Effector memory CD8-positive, alpha-beta T cell (primary cell): ENCODE results near the gene CIAO3.

ENCODE experiments used
- ATAC-seq: fragments of 150-1000 bp; cut with Tn5 transposase; replicated peaks from 2 replicates; pipeline ENCODE4 v1.10.0; 2021; ENCODE audit warnings: mild to moderate bottlenecking, moderate library complexity
- DNase-seq, 3 experiments: peaks; one replicate each; pipeline ENCODE4 v3.0.0; 2021
- H3K27ac Mint-ChIP-seq, 2 donors: one replicate each; pipeline ENCODE4 v1.8.0; 2022; ENCODE audit warnings: mild to moderate bottlenecking in 2 of 2, mixed read lengths in 2 of 2, moderate library complexity in 2 of 2
- H3K27me3 Mint-ChIP-seq, 2 donors: one replicate each; pipeline ENCODE4 v1.8.0; 2022; ENCODE audit warnings: mixed read lengths in 2 of 2
- H3K36me3 Mint-ChIP-seq: one replicate; pipeline ENCODE4 v1.8.0; 2022; ENCODE audit warnings: mild to moderate bottlenecking, moderate library complexity, mixed read lengths; ENCODE audit not compliant: insufficient read depth
- H3K4me1 Mint-ChIP-seq, 2 donors: one replicate each; pipeline ENCODE4 v1.8.0; 2022; ENCODE audit warnings: low read depth in 2 of 2, mixed read lengths in 2 of 2
- H3K4me3 Mint-ChIP-seq, 2 donors: one replicate each; pipeline ENCODE4 v1.8.0; 2022; ENCODE audit warnings: mild to moderate bottlenecking in 2 of 2, mixed read lengths in 2 of 2, moderate library complexity in 2 of 2
- H3K9me3 Mint-ChIP-seq, 2 donors: one replicate each; pipeline ENCODE4 v1.8.0; 2022; ENCODE audit warnings: mixed read lengths in 2 of 2

The CIAO3 gene

DNA sequence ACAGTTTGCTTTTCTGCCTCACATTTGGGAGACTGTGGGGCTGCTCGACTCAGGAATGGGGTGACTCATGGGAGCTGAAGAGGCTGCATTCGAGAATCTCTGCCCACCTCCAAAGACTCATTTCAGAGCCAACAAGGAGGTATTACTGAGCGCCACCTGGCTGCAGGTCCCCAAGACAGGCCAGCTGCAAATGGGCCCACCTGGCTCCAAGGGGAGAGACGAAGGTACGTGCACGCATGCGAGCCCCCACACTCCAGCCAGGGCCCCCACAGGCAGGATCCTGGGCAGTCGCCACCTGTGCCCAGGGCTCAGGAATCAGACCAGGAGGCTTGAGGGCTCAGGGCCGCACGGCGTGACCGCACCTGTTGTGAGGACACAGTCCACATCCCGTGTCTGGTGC lies 7.9 kb downstream of the CIAO3 start:
- no peak for DNase-seq
- Mint-ChIP-seq H3K4me3 (no peak overlapping the region), H3K27me3 (no peaks in the 10 kb centered on the region), H3K4me1 (peaks cover 0 to 1% of the 10 kb centered on the region in 2 donors), H3K27ac (no peak overlapping the region), H3K36me3 (peaks cover 44% of the 10 kb centered on the region), H3K9me3 (no peaks in the 10 kb centered on the region)
- ATAC-seq = no peak

DNA sequence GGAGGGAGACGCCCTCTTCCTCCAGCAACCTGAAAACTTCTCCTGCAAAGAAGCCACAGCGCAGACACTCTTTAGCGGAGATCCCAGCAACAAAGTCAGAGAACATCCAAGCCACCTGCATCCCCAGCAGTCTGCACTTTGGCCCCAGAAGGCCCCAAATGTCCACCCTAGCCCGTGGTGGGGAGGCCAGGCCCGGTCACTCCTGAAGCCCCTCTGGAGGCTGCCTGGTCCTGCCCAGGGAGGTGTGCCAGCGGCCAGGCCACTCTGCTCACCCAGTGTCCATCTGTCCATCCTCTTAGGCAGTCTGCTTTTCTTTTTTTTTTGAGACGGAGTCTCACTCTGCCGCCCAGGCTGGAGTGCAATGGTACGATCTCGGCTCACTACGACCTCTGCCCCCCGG lies 8.5 kb downstream of the CIAO3 start:
- Mint-ChIP-seq H3K27me3 (no peaks in the 10 kb centered on the region), H3K27ac (peak overlapping the region in 1 of 2 donors; percentile 32), H3K4me3 (no peak overlapping the region), H3K9me3 (no peaks in the 10 kb centered on the region), H3K4me1 (peaks cover 0 to 1% of the 10 kb centered on the region in 2 donors), H3K36me3 (peaks cover 41% of the 10 kb centered on the region)
- DNase-seq (no peak), ATAC-seq (no peak)

DNA sequence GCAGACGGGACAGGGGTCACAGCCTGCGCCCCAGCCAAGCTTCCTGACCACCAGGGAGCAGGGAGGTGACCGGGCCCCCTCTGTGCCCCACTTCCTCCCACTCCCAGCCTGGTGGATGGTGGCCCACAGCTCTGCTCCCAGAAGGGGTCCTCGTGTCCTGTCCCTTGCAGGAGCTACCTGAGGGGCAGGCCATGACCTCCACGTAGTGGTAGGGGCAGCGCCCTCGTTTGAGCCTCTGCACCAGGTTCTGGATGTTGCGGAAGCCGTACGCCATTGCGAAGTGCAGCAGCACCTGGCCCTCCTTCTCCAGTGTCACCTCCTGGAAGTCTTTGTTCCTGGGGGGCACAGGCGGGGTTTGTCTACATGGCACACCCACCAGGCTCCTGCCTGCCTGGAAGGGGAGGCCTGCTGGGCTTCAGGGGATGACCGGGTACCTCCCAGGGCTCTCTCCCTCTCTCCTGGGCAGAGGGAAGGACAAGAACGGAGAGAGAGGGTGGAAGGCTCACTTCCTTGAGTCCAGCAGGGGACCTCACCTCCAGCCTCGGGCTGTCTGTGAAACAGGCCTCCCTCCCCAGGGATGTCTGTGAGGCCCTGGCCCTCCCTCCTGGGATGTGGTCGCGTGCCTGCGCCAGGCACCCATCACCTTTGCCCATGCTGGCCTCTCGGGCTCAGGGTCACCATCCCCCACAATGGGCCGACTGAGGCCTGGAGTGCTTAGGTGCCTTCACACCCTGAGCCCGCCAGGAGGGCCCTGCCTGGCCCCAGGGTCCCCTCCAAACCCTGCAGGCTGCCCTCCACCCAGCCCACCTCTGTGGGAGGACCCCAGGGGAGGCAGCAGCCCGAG lies 9.9 kb downstream of the CIAO3 start:
- ATAC-seq (no peak), DNase-seq (no peak)
- H3K36me3 Mint-ChIP-seq = peaks cover 39% of the 10 kb centered on the region
- no peaks in the 10 kb centered on the region for H3K9me3 Mint-ChIP-seq
- no peak overlapping the region for H3K4me3 Mint-ChIP-seq
- peaks cover 0 to 1% of the 10 kb centered on the region in 2 donors for H3K4me1 Mint-ChIP-seq
- H3K27ac Mint-ChIP-seq = no peak overlapping the region
- no peaks in the 10 kb centered on the region for H3K27me3 Mint-ChIP-seq

DNA sequence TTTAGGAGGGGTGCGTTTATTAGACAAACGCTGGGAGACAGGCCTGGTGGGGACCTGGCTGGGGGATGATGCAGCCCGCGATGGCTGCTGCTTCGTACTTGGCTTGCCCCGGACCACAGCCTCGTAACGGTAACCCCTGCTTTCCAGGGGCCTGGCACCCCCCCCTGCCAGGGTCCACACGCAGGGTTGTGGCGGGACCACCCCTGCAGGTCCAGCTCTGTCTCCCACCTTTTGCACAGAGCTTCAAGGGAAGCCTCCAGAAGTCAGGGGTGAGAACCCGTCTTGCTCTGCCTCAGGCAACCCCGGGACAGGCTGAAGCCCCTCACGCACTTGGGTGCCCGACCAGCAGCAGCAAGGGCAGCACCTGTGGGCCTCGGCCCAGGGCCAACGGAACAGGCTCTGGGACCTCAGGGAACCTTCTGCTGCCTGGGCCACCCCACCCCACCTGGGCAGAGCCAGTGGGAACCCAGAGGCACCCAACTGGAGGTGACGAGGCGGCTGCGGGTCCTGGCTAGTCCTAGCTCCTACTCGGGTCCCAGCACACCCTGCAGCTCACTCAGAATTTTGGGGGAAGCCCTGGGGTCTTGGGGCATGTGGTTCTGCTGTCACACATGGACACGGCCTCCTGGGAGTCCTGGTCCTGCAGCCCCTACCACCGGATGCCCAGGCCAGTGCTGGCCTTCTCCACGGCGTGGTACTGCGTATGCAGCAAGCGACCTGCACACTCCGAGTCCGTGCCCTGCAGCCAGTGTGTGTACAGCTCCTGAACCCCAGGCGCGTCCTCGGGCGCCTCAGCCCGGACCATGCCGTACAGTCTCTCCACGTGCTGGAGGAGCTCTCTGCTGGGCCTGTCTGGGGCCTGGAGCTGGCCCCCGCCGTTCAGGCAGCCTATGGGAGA lies 10.8 kb downstream of the CIAO3 start:
- Mint-ChIP-seq H3K4me3 (peak overlapping the region in 1 of 2 donors; percentile 19), H3K27me3 (no peaks in the 10 kb centered on the region), H3K27ac (no peak overlapping the region), H3K9me3 (no peaks in the 10 kb centered on the region), H3K4me1 (peaks cover 0 to 5% of the 10 kb centered on the region in 2 donors), H3K36me3 (peaks cover 37% of the 10 kb centered on the region)
- DNase-seq (no peak), ATAC-seq (no peak)

DNA sequence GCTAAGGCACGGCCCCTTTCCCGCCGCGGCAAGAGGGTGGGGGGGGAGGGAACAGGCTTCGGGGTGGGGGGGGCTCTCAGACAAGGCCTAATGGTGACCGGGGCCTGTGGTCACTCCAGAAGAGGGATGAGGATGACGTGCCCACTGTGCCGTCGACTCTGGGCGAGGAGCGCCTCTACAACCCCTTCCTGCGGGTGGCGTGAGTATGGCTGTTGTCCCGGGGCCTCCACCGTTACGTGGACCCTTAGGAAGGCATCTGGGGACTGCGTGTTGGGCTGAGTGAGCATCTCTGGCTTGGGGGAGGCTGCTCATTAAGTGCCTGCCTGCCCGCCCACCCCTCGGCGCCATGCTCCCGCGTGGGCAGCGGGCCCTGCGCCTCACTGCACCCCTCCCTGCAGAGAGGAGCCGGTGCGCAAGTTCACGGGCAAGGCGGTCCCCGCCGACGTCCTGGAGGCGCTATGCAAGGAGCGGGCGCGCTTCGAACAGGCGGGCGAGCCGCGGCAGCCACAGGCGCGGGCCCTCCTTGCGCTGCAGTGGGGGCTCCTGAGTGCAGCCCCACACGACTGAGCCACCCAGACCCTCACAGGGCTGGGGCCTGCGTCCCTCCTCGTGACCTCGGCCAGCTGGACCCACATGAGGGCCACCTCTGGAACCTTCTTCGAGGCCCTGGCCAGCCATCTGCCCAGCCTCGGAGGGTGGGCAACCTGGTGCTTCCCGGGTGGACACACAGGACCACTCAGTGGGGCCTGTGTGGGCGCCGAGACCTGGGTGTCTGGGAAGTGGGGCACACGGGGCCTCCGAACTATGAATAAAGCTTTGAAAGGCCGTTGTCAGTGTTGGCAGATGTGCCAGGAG lies 11.7 kb downstream of the CIAO3 start:
- Mint-ChIP-seq H3K4me1 (peaks cover 0 to 6% of the 10 kb centered on the region in 2 donors), H3K27me3 (no peaks in the 10 kb centered on the region), H3K9me3 (no peaks in the 10 kb centered on the region), H3K4me3 (peak overlapping the region; percentile 57 to 80), H3K27ac (no peak overlapping the region), H3K36me3 (peaks cover 35% of the 10 kb centered on the region)
- DNase-seq (no peak), ATAC-seq (no peak)

DNA sequence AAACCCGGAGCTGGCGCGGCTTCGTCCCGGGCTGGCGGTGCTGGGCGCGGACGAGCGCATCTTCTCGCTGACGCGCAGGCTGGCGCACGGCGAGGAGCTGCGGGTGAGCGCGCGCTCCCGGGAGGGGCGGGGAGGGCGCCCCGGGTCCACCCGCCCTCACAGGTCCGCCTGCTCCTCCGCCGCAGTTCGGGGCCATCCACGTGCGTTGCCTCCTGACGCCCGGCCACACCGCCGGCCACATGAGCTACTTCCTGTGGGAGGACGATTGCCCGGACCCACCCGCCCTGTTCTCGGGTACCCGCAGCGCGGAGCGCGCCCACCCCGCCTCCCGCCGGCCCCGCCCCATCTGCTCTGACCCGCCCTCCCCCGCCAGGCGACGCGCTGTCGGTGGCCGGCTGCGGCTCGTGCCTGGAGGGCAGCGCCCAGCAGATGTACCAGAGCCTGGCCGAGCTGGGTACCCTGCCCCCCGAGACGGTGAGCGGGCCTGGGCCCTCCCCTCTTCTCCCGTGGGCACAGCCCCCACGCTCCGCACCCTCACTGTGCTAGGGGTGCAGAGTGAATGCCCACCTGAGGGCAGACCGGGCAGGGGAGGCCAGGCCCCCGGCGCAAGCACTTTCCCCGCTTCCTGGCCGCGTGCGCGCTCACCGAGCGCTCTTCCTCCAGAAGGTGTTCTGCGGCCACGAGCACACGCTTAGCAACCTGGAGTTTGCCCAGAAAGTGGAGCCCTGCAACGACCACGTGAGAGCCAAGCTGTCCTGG lies 12.5 kb downstream of the CIAO3 start:
- no peak overlapping the region for H3K27ac Mint-ChIP-seq
- peak; percentile 70 to 80 (median 70) for DNase-seq
- ATAC-seq = peak; percentile 78
- no peaks in the 10 kb centered on the region for H3K27me3 Mint-ChIP-seq
- peaks cover 0 to 6% of the 10 kb centered on the region in 2 donors for H3K4me1 Mint-ChIP-seq
- peak overlapping the region; percentile 57 to 80 for H3K4me3 Mint-ChIP-seq
- no peaks in the 10 kb centered on the region for H3K9me3 Mint-ChIP-seq
- peaks cover 35% of the 10 kb centered on the region for H3K36me3 Mint-ChIP-seq

DNA sequence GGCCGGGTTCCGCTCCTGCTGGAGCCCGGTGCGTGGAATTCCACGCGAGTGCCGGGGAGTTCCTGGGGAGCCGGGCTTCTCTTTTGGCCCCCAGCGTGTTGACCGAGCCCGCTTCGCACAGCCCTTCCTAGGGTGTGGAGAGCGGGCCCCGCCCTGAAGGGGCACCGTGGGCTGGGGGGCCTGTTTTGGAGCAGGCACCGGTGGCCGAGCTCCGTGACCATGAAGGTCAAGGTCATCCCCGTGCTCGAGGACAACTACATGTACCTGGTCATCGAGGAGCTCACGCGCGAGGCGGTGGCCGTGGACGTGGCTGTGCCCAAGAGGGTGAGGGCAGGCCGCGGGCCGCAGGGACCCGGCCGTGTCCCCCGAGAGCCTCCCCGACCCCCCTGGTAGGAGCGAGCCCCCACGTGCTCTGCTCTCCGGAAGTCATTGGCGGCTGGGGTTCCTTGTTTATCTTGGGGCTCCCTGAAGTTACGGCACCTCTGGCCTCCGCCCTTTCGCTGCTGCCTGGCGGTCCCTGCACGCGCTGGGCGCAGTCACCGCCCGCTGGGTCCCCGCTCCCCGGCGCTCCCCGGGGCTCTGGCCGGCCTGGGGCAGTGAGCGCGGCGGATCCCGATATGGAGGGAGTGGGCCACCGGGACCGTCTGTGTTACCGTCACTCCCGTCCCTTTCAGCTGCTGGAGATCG lies 13.4 kb downstream of the CIAO3 start:
- H3K9me3 Mint-ChIP-seq = no peaks in the 10 kb centered on the region
- peaks cover 30% of the 10 kb centered on the region for H3K36me3 Mint-ChIP-seq
- H3K27me3 Mint-ChIP-seq = no peaks in the 10 kb centered on the region
- ATAC-seq = peak; percentile 19
- no peak overlapping the region for H3K27ac Mint-ChIP-seq
- H3K4me1 Mint-ChIP-seq = peaks cover 0 to 8% of the 10 kb centered on the region in 2 donors
- peak overlapping the region; percentile 59 to 80 for H3K4me3 Mint-ChIP-seq
- DNase-seq = no peak

DNA sequence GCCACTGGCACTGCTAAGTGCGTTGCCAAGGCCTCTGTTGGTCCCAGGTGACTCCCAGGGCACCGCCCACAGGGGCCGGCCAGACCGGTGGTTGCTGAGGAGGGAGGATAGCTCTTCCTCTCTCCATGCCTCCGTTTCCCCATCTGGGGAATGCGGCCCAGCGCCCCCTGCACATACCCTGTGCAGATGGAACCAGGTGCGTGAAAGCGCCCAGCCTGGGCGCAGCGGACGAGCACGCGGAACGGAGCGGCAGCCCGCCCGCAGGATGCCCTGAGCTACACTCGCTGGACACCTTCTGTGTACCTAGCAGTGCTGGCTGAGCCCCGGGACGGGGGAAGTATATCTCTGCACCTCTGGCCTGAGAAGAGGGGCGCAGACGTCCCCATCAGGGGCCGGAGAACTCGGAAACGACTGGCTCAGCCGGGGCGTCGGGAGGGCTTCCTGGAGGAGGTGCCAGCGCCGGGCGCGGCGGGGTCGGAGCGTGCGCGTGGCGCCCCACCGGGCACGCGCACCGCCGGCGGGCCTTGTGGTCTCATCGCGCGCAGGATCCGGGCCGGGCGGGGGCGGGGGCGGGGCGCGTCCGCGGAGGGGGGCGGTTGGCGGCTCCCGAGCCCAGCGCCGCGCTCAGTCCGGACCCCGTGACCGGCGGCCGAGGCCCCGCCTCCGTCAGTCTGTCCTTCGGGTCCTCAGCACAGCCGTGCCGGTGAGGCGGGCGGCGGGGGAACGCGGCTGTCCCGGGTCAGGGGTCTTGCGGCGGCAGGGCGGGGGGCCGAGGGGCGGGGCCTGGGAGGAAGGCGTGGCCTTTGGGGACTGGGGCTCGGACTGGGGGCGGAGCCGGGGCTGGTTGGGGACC lies 14.1 kb downstream of the CIAO3 start, which contains the start of the genes CCDC78 and HAGHL:
CCDC78 (minus strand) TSS at position 6 of the 853 bp plus-strand sequence. CDS start 76 bp downstream, outside the sequence.
HAGHL (plus strand) TSS at position 669 of the 853 bp plus-strand sequence. CDS start 404 bp downstream, outside the sequence.
- Mint-ChIP-seq H3K9me3 (no peaks in the 10 kb centered on the region), H3K36me3 (peaks cover 32% of the 10 kb centered on the region), H3K27me3 (no peaks in the 10 kb centered on the region), H3K4me3 (peak within 1 kb of the TSS; percentile 72 to 80), H3K27ac (peak within 1 kb of the TSS in 1 of 2 donors; percentile 73), H3K4me1 (peaks cover 3 to 11% of the 10 kb centered on the region in 2 donors)
- peak in 2 of 3 experiments; percentile 51 to 54 for DNase-seq
- peak; percentile 31 for ATAC-seq

DNA sequence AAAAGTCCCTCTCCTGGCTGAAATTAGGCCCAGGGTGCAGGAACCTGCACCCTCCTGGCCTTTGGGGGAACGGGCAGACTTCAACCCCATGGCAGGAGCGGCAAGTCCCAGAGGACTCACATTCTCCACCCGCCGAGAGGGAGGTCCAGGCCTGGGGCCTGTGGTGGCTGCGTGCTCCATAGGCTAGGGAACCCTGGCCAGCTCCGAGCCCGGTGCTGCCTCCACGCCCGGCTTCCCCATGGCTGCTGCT lies 14.7 kb downstream of the CIAO3 start:
- peaks cover 3 to 11% of the 10 kb centered on the region in 2 donors for H3K4me1 Mint-ChIP-seq
- H3K9me3 Mint-ChIP-seq = no peaks in the 10 kb centered on the region
- DNase-seq (no peak), ATAC-seq (no peak)
- no peaks in the 10 kb centered on the region for H3K27me3 Mint-ChIP-seq
- H3K27ac Mint-ChIP-seq = peak overlapping the region in 1 of 2 donors; percentile 73
- H3K4me3 Mint-ChIP-seq = peak overlapping the region; percentile 72 to 80
- H3K36me3 Mint-ChIP-seq = peaks cover 34% of the 10 kb centered on the region

DNA sequence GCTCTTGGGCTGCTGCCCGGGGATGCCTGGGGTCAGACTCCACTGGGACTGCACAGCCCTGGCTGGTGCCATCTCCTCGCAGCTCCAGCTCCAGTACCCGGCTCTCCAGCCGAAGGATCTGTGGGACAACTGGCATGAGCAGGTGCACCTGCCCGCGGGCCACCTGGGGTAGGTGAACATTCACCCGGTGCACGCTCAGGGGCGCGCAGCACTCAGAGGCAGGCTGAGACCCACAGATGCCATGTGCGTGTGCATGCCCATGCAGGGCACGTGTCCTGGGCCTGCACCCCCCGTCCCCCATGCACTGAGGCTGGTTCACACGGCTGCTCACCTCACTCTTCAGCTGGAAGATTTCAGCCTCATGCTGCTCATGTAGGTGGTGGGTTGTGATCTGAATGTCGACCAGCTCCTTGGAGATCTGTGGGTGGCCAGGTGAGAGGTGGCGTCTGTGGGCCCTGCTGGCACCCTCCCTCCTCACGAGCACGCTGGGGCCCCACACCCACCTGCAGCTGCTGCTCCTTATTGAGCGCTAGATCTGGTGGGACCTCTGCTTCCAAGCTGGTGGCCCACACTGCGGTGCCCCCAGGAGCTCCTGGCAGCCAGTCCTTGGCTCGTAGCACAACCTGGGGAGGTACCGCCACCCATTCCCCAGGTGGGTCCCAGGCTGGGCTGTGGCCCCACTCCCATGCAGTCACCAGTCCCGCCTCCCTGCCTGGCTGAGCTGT lies 15.2 kb downstream of the CIAO3 start:
- ATAC-seq (no peak), DNase-seq (no peak)
- Mint-ChIP-seq H3K27me3 (no peaks in the 10 kb centered on the region), H3K4me1 (peaks cover 3 to 11% of the 10 kb centered on the region in 2 donors), H3K4me3 (peak overlapping the region in 1 of 2 donors; percentile 80), H3K9me3 (no peaks in the 10 kb centered on the region), H3K36me3 (peaks cover 32% of the 10 kb centered on the region), H3K27ac (peak overlapping the region in 1 of 2 donors; percentile 73)

DNA sequence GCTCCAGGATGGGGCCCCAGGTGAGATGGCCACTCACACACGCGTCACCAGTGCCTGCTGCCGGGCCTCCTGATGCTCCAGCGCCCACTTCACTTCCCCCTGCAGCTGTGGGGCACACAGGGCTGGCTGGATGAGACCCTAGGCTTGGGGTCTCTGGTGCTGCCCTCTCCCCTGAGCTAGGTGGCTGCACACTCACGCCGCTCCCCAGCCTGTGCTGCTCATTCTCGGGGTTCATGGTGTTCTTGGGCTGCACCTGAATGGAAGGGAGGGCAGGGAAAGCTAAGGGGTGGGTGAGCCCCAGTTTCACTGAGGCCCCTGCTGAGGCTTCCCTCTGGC lies 15.8 kb downstream of the CIAO3 start:
- Mint-ChIP-seq H3K4me3 (peak overlapping the region in 1 of 2 donors; percentile 80), H3K4me1 (peaks cover 9 to 15% of the 10 kb centered on the region in 2 donors), H3K36me3 (peaks cover 38% of the 10 kb centered on the region), H3K27me3 (no peaks in the 10 kb centered on the region), H3K27ac (peak overlapping the region in 1 of 2 donors; percentile 20), H3K9me3 (no peaks in the 10 kb centered on the region)
- ATAC-seq (no peak), DNase-seq (no peak)
